Neural cell (in vitro differentiated cells): ENCODE measurements around the gene GPR158. TPM values are rescaled to one million over a fixed set of nuclear protein-coding genes. Genes with fewer than 3 reads are reported as not detected.

Experiments
- H2AFZ ChIP-seq: fragments of 200-600, 300-800 bp; sonication (generic), shearing (Covaris generic); 2 replicates; pipeline ENCODE4 v1.6.0; 2014; ENCODE audit warnings: low read depth, mild to moderate bottlenecking, antibody characterized with exemption, low read length, moderate library complexity
- H3F3A ChIP-seq: fragments of 200-600 bp; shearing (Covaris generic); 2 replicates; pipeline ENCODE4 v1.6.1; 2016; ENCODE audit warnings: mild to moderate bottlenecking, moderate library complexity, mixed read lengths, antibody characterized with exemption, low read length; ENCODE audit not compliant: insufficient read depth, poor library complexity, severe bottlenecking
- H3K27ac ChIP-seq: fragments of 200-600, 300-800 bp; sonication (generic), shearing (Covaris generic); 2 replicates; pipeline ENCODE4 v1.5.1; 2014; ENCODE audit warnings: mild to moderate bottlenecking, low read length, moderate library complexity
- H3K27me3 ChIP-seq: fragments of 300-800, 200-600 bp; sonication (generic), shearing (Covaris generic); 2 replicates; pipeline ENCODE4 v1.6.0; 2014; ENCODE audit warnings: mild to moderate bottlenecking, low read depth, low read length, moderate library complexity; ENCODE audit not compliant: insufficient read depth
- H3K36me3 ChIP-seq: fragments of 300-800, 200-600 bp; sonication (generic), shearing (Covaris generic); 2 replicates; pipeline ENCODE4 v1.5.1; 2014; ENCODE audit warnings: mild to moderate bottlenecking, antibody characterized with exemption, low read length, moderate library complexity; ENCODE audit not compliant: insufficient read depth
- H3K4me2 ChIP-seq: fragments of 300-800, 200-600 bp; sonication (generic), shearing (Covaris generic); 2 replicates; pipeline ENCODE4 v1.6.0; 2014; ENCODE audit warnings: mild to moderate bottlenecking, low read length
- H3K4me3 ChIP-seq: fragments of 300-800, 200-600 bp; sonication (generic), shearing (Covaris generic); 2 replicates; pipeline ENCODE4 v1.5.1; 2014; ENCODE audit warnings: mild to moderate bottlenecking, low read length, moderate library complexity
- H3K79me2 ChIP-seq: fragments of 200-600 bp; shearing (Covaris generic); replicated peaks from 2 replicates; pipeline ENCODE4 v1.6.0; 2014; ENCODE audit warnings: mild to moderate bottlenecking, low read length, moderate library complexity; ENCODE audit not compliant: insufficient read depth
- H3K9ac ChIP-seq: fragments of 300-800, 200-600 bp; sonication (generic), shearing (Covaris generic); 2 replicates; pipeline ENCODE4 v1.6.1; 2016; ENCODE audit warnings: mild to moderate bottlenecking, low read length, mixed read lengths
- H3K9me2 ChIP-seq: fragments of 200-600 bp; shearing (Covaris generic); 2 replicates; pipeline ENCODE4 v1.6.1; 2016; ENCODE audit warnings: mild to moderate bottlenecking, low read length, mixed read lengths; ENCODE audit not compliant: insufficient read depth
- H3K9me3 ChIP-seq: fragments of 200-600, 300-800 bp; sonication (generic), shearing (Covaris generic); 2 replicates; pipeline ENCODE4 v1.6.1; 2016; ENCODE audit warnings: mild to moderate bottlenecking, mixed run types, low read length, moderate library complexity, mixed read lengths
- H4K20me1 ChIP-seq: fragments of 200-600 bp; shearing (Covaris generic); 2 replicates; pipeline ENCODE4 v1.6.1; 2016; ENCODE audit warnings: mild to moderate bottlenecking, mixed run types; ENCODE audit not compliant: insufficient read depth
- EP300 ChIP-seq: fragments of 450-650 bp; conservative IDR thresholded peaks from 2 replicates; pipeline ENCODE4 v1.6.1; 2014; ENCODE audit warnings: antibody characterized with exemption, mild to moderate bottlenecking, moderate library complexity; ENCODE audit not compliant: poor library complexity, severe bottlenecking
- EZH2 ChIP-seq: fragments of 200-600, 300-800 bp; shearing (Covaris generic), sonication (generic); IDR thresholded peaks from 2 replicates; pipeline ENCODE4 v1.6.1; 2014; ENCODE audit warnings: antibody characterized with exemption, low read length, borderline replicate concordance, mild to moderate bottlenecking; ENCODE audit not compliant: insufficient read depth, poor library complexity, severe bottlenecking
- MXI1 ChIP-seq: fragments of 450-650 bp; conservative IDR thresholded peaks from 2 replicates; pipeline ENCODE4 v1.6.1; 2014; ENCODE audit warnings: antibody characterized with exemption, mild to moderate bottlenecking; ENCODE audit not compliant: poor library complexity, severe bottlenecking
- POLR2AphosphoS5 ChIP-seq: IDR thresholded peaks from 2 replicates; pipeline ENCODE4 v1.6.1; 2012
- RAD21 ChIP-seq: fragments of 450-650 bp; conservative IDR thresholded peaks from 2 replicates; pipeline ENCODE4 v1.6.1; 2014; ENCODE audit warnings: antibody characterized with exemption, mild to moderate bottlenecking, moderate library complexity
- SMC3 ChIP-seq: fragments of 450-650 bp; conservative IDR thresholded peaks from 2 replicates; pipeline ENCODE4 v1.6.1; 2014; ENCODE audit warnings: antibody characterized with exemption, mild to moderate bottlenecking, moderate library complexity; ENCODE audit not compliant: poor library complexity
- TAF1 ChIP-seq: IDR thresholded peaks from 2 replicates; pipeline ENCODE4 v1.6.1; 2012; ENCODE audit warnings: low read depth
- polyA plus RNA-seq: library from polyadenylated mRNA; depleted of rRNA; stranded (reverse); fragments of >200 nt; gene quantifications from 2 replicates; pipeline ENCODE4 v1.2.3, GENCODE V29; 2014
- TF ChIP-seq, protein P1 (sequence below): fragments of 450-650 bp; IDR thresholded peaks from 2 replicates; pipeline ENCODE4 v1.5.1; 2014; ENCODE audit warnings: antibody characterized with exemption, mild to moderate bottlenecking, moderate library complexity; ENCODE audit not compliant: poor library complexity, severe bottlenecking
- TF ChIP-seq, protein P2 (sequence below): IDR thresholded peaks from 2 replicates; pipeline ENCODE4 v1.6.1; 2012; ENCODE audit warnings: borderline replicate concordance

GPR158 gene
- polyA plus RNA-seq, 1 donor from 2014 or later, result 2.1 TPM

DNA sequence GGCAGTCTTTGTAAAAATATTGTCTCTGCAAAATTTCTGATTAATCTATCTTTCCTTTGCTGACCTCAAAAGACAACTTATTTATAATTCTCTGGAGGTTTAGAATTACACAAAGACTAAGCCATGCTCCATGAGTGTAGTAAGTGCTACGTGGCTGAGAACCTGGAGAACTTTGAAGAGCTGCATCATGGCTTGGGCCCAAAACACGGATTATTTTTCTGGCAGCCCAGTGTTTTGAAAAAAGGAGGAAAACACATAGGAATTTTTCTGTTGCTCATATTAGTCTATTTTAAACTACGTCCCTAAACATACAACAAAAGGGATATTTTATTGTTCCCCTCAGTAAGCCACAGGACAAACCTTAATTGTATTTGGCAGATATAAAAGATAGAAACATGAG, 398.5 kb downstream of the GPR158 start:
- Histone ChIP-seq H3K4me2 (no peak overlapping the region), H3K79me2 (no peaks in the 10 kb centered on the region)
- TF ChIP-seq EP300, result no peak
- no peak for TF ChIP-seq POLR2AphosphoS5
- TF ChIP-seq, protein P1, sequence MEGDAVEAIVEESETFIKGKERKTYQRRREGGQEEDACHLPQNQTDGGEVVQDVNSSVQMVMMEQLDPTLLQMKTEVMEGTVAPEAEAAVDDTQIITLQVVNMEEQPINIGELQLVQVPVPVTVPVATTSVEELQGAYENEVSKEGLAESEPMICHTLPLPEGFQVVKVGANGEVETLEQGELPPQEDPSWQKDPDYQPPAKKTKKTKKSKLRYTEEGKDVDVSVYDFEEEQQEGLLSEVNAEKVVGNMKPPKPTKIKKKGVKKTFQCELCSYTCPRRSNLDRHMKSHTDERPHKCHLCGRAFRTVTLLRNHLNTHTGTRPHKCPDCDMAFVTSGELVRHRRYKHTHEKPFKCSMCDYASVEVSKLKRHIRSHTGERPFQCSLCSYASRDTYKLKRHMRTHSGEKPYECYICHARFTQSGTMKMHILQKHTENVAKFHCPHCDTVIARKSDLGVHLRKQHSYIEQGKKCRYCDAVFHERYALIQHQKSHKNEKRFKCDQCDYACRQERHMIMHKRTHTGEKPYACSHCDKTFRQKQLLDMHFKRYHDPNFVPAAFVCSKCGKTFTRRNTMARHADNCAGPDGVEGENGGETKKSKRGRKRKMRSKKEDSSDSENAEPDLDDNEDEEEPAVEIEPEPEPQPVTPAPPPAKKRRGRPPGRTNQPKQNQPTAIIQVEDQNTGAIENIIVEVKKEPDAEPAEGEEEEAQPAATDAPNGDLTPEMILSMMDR, result no peak
- TF ChIP-seq, protein P2, sequence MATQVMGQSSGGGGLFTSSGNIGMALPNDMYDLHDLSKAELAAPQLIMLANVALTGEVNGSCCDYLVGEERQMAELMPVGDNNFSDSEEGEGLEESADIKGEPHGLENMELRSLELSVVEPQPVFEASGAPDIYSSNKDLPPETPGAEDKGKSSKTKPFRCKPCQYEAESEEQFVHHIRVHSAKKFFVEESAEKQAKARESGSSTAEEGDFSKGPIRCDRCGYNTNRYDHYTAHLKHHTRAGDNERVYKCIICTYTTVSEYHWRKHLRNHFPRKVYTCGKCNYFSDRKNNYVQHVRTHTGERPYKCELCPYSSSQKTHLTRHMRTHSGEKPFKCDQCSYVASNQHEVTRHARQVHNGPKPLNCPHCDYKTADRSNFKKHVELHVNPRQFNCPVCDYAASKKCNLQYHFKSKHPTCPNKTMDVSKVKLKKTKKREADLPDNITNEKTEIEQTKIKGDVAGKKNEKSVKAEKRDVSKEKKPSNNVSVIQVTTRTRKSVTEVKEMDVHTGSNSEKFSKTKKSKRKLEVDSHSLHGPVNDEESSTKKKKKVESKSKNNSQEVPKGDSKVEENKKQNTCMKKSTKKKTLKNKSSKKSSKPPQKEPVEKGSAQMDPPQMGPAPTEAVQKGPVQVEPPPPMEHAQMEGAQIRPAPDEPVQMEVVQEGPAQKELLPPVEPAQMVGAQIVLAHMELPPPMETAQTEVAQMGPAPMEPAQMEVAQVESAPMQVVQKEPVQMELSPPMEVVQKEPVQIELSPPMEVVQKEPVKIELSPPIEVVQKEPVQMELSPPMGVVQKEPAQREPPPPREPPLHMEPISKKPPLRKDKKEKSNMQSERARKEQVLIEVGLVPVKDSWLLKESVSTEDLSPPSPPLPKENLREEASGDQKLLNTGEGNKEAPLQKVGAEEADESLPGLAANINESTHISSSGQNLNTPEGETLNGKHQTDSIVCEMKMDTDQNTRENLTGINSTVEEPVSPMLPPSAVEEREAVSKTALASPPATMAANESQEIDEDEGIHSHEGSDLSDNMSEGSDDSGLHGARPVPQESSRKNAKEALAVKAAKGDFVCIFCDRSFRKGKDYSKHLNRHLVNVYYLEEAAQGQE, result no peak
- no peak for TF ChIP-seq SMC3
- no peak for TF ChIP-seq RAD21
- no peak for TF ChIP-seq EZH2
- no peak for TF ChIP-seq TAF1
- no peak for TF ChIP-seq MXI1

DNA sequence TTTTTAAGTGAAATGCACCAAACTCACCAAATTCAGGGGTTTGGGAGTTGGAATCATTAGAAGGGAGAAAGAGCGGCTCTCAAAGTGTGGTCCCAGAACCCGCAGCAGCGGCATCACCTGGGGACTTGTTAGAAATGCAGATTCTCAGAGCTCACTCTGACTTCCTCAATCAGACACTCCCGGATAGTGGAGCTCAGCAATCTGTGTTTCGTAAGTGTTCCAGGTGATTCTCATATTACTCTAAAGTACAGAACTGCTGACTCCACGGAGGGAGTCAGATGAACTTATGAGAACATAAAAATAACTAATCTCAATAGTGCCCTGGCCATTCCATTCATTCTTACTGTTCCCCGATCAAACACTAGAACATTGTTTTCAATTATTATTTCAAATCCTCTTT, 400.5 kb downstream of the GPR158 start:
- H3K36me3 ChIP-seq, result no peaks in the 10 kb centered on the region
- H3K9me2 ChIP-seq, result no peaks in the 10 kb centered on the region
- no peak overlapping the region for H3K27ac ChIP-seq
- H3K27me3 ChIP-seq, result no peaks in the 10 kb centered on the region
- H3K79me2 ChIP-seq, result no peaks in the 10 kb centered on the region
- H4K20me1 ChIP-seq, result no peaks in the 10 kb centered on the region
- H2AFZ ChIP-seq, result no peak overlapping the region
- no peak overlapping the region for H3K4me2 ChIP-seq
- H3K4me3 ChIP-seq, result no peak overlapping the region
- TF ChIP-seq EP300, result no peak
- TF ChIP-seq TAF1, result no peak
- TF ChIP-seq MXI1, result no peak
- TF ChIP-seq, protein P1, result no peak
- no peak for TF ChIP-seq SMC3
- no peak for TF ChIP-seq RAD21
- no peak for TF ChIP-seq POLR2AphosphoS5
- H3K9me3 ChIP-seq, result no peaks in the 10 kb centered on the region
- H3F3A ChIP-seq, result no peaks in the 10 kb centered on the region
- no peak overlapping the region for H3K9ac ChIP-seq

More for the DNA sequence above, 398.5 kb downstream of the GPR158 start:
- H2AFZ ChIP-seq, result no peak overlapping the region
- H3F3A ChIP-seq, result no peaks in the 10 kb centered on the region
- no peaks in the 10 kb centered on the region for H3K27me3 ChIP-seq
- H3K9me3 ChIP-seq, result no peaks in the 10 kb centered on the region
- H3K4me3 ChIP-seq, result no peak overlapping the region
- H4K20me1 ChIP-seq, result no peaks in the 10 kb centered on the region
- H3K9me2 ChIP-seq, result no peaks in the 10 kb centered on the region
- no peak overlapping the region for H3K27ac ChIP-seq
- no peak overlapping the region for H3K9ac ChIP-seq
- H3K36me3 ChIP-seq, result no peaks in the 10 kb centered on the region
